HepG2 (cell line): ENCODE measurements around the gene SLC34A3. TPM values are rescaled to one million over a fixed set of nuclear protein-coding genes. Genes with fewer than 3 reads are reported as not detected.

Experiments used
- ATM ChIP-seq: fragments of 450-650 bp; IDR thresholded peaks from 2 replicates; pipeline ENCODE4 v1.7.1; 2017; ENCODE audit warnings: mild to moderate bottlenecking, borderline replicate concordance
- CBFB ChIP-seq: sonication (generic); formaldehyde crosslinking; IDR thresholded peaks from 2 replicates; pipeline ENCODE4 v1.4.0; 2020; ENCODE audit warnings: missing genetic modification reagents
- CCDC6 ChIP-seq: sonication (generic); formaldehyde crosslinking; IDR thresholded peaks from 2 replicates; pipeline ENCODE4 v1.8.1; 2022; ENCODE audit warnings: mild to moderate bottlenecking, missing genetic modification reagents, moderate library complexity
- FOXP1 ChIP-seq, 2 experiments: fragments of 450-650 bp in 1 of 2; IDR thresholded peaks; 2 replicates each; pipeline ENCODE4 v1.6.1; 2017 to 2018; ENCODE audit warnings: antibody characterized with exemption in 1 of 2
- GABPB1 ChIP-seq: IDR thresholded peaks from 2 replicates; pipeline ENCODE4 v1.6.1; 2016; ENCODE audit warnings: mild to moderate bottlenecking, missing genetic modification reagents, moderate library complexity, missing compliant biosample characterization
- HOMEZ ChIP-seq: IDR thresholded peaks from 2 replicates; pipeline ENCODE4 v1.6.1; 2016; ENCODE audit warnings: low read depth
- KMT2B ChIP-seq: IDR thresholded peaks from 2 replicates; pipeline ENCODE4 v1.6.1; 2016; ENCODE audit warnings: missing genetic modification reagents, missing compliant biosample characterization
- MEIS2 ChIP-seq: sonication (generic); formaldehyde crosslinking; IDR thresholded peaks from 2 replicates; pipeline ENCODE4 v1.9.0; 2021; ENCODE audit warnings: mild to moderate bottlenecking, missing genetic modification reagents
- NAIF1 ChIP-seq: sonication (generic); formaldehyde crosslinking; IDR thresholded peaks from 2 replicates; pipeline ENCODE4 v1.5.0; 2020; ENCODE audit warnings: mild to moderate bottlenecking, missing genetic modification reagents, borderline replicate concordance
- NRL ChIP-seq: sonication (generic); formaldehyde crosslinking; IDR thresholded peaks from 2 replicates; pipeline ENCODE4 v1.5.0; 2020; ENCODE audit warnings: missing genetic modification reagents, mild to moderate bottlenecking, moderate library complexity, borderline replicate concordance
- PCBP1 ChIP-seq: fragments of 200-400 bp; formaldehyde crosslinking; IDR thresholded peaks from 2 replicates; pipeline ENCODE4 v1.6.1; 2017; ENCODE audit warnings: mild to moderate bottlenecking, low read depth, low read length, borderline replicate concordance
- RBFOX2 ChIP-seq: fragments of 200-400 bp; formaldehyde crosslinking; IDR thresholded peaks from 2 replicates; pipeline ENCODE4 v1.6.1; 2017; ENCODE audit warnings: low read depth, mild to moderate bottlenecking, low read length
- RBM22 ChIP-seq: fragments of 200-400 bp; formaldehyde crosslinking; optimal IDR thresholded peaks from 2 replicates; pipeline ENCODE3; 2017; ENCODE audit warnings: mild to moderate bottlenecking, low read length, moderate library complexity
- SIN3A ChIP-seq: IDR thresholded peaks from 2 replicates; pipeline ENCODE4 v1.6.1; 2011; ENCODE audit warnings: low read depth, mild to moderate bottlenecking, control low read depth, low read length, borderline replicate concordance
- SMAD3 ChIP-seq: sonication (generic); formaldehyde crosslinking; IDR thresholded peaks from 2 replicates; pipeline ENCODE4 v1.4.0; 2020; ENCODE audit warnings: missing genetic modification reagents
- SMARCE1 ChIP-seq: fragments of 450-650 bp; IDR thresholded peaks from 2 replicates; pipeline ENCODE4 v1.6.1; 2017; ENCODE audit warnings: borderline replicate concordance
- SP2 ChIP-seq: sonication (generic); formaldehyde crosslinking; IDR thresholded peaks from 2 replicates; pipeline ENCODE4 v1.5.1; 2020; ENCODE audit warnings: mild to moderate bottlenecking, missing genetic modification reagents
- ZBTB33 ChIP-seq: sonication (generic); formaldehyde crosslinking; IDR thresholded peaks from 2 replicates; pipeline ENCODE4 v1.4.0; 2020; ENCODE audit warnings: missing genetic modification reagents
- ZBTB4 ChIP-seq: sonication (generic); formaldehyde crosslinking; IDR thresholded peaks from 2 replicates; pipeline ENCODE4 v1.4.0; 2020; ENCODE audit warnings: missing genetic modification reagents, mild to moderate bottlenecking, borderline replicate concordance
- ZNF12 ChIP-seq: sonication (generic); formaldehyde crosslinking; IDR thresholded peaks from 2 replicates; pipeline ENCODE4 v1.5.0; 2020; ENCODE audit warnings: missing genetic modification reagents
- ZNF253 ChIP-seq: sonication (generic); formaldehyde crosslinking; IDR thresholded peaks from 2 replicates; pipeline ENCODE4 v1.8.0; 2022; ENCODE audit warnings: mild to moderate bottlenecking, missing genetic modification reagents, borderline replicate concordance
- ZNF703 ChIP-seq: sonication (generic); formaldehyde crosslinking; IDR thresholded peaks from 2 replicates; pipeline ENCODE4 v1.5.1; 2020; ENCODE audit warnings: missing genetic modification reagents, mild to moderate bottlenecking, moderate library complexity, borderline replicate concordance
- polyA plus RNA-seq, 8 experiments: library from polyadenylated mRNA; depleted of rRNA in 3 of 8; stranded (reverse) in 7 of 8; unstranded in 1 of 8; fragments of >200 nt; fragmentation: Illumina TruSeq in 4 of 8; extraction: Trizol in 4 of 8; gene quantifications; 2 replicates each; pipeline versions ENCODE4 v1.2.1 to v1.2.3, GENCODE V29; 2011 to 2016; ENCODE audit warnings: low read depth in 4 of 8, missing spikeins in 1 of 8, mixed read lengths in 1 of 8; ENCODE audit not compliant: insufficient read depth in 1 of 8
- total RNA-seq, 5 experiments: library from RNA; depleted of rRNA; stranded (reverse); fragments of >200 nt; fragmentation: Illumina TruSeq; extraction: Trizol; gene quantifications; 2 replicates each; pipeline ENCODE4 v1.2.3, GENCODE V29; 2016; ENCODE audit warnings: low read depth in 1 of 5

The SLC34A3 gene
- total and polyA plus RNA-seq, 2 of the 13 experiments (the other 11 are each of a cell fraction or from before 2014, with no cell fraction given): 0.07 to 1.0 TPM

GRCh38 chr9:137255448-137256114, 24.9 kb downstream of the SLC34A3 start (continued):
- TF ChIP-seq ZBTB33: no peak
- no peak for TF ChIP-seq RBM22
- no peak for TF ChIP-seq ZNF703
- peak; percentile 64; the same call in 1 of the 2 replicates for TF ChIP-seq GABPB1
- TF ChIP-seq CCDC6 (CRISPR knock-in tag): 0 out of 2 replicates have a peak, but pooled peaks have one; percentile 20
- no peak for TF ChIP-seq SMAD3 (CRISPR knock-in tag)
- no peak for TF ChIP-seq ZBTB4 (CRISPR knock-in tag)
- TF ChIP-seq PCBP1: no peak
- TF ChIP-seq KMT2B (CRISPR knock-in tag): no peak
- TF ChIP-seq CBFB (CRISPR knock-in tag): no peak
- 0 out of 2 replicates have a peak, but pooled peaks have one; percentile 21 for TF ChIP-seq ZNF253 (CRISPR knock-in tag)
- no peak for TF ChIP-seq ZNF12 (CRISPR knock-in tag)
- TF ChIP-seq NAIF1 (CRISPR knock-in tag): no peak
- TF ChIP-seq NRL (CRISPR knock-in tag): 0 out of 2 replicates have a peak, but pooled peaks have one; percentile 27
- TF ChIP-seq SIN3A: 0 out of 2 replicates have a peak, but pooled peaks have one; percentile 53
- TF ChIP-seq SMARCE1: no peak
- TF ChIP-seq HOMEZ: no peak
- no peak for TF ChIP-seq ATM
- TF ChIP-seq MEIS2 (CRISPR knock-in tag): no peak
- TF ChIP-seq RBFOX2: peak; percentile 11; the same call in 1 of the 2 replicates
- TF ChIP-seq FOXP1 (IDR thresholded peaks at IDR 0.05): no peak
- no peak for TF ChIP-seq FOXP1 (CRISPR knock-in tag; IDR thresholded peaks at IDR 0.05)
- TF ChIP-seq SP2 (CRISPR knock-in tag): peak; percentile 14; the same call in 1 of the 2 replicates
